ENCODE results near the gene EPOP. TPM values are rescaled to one million over a fixed set of nuclear protein-coding genes. Genes with fewer than 3 reads are reported as not detected.
A peak's percentile ranks its signal among the peaks of the same experiment; 100 is the strongest.

The EPOP gene
- total and polyA plus RNA-seq, 3 experiments from 2014 or later: 0.10 to 50.0 (median 47.0) TPM

DNA sequence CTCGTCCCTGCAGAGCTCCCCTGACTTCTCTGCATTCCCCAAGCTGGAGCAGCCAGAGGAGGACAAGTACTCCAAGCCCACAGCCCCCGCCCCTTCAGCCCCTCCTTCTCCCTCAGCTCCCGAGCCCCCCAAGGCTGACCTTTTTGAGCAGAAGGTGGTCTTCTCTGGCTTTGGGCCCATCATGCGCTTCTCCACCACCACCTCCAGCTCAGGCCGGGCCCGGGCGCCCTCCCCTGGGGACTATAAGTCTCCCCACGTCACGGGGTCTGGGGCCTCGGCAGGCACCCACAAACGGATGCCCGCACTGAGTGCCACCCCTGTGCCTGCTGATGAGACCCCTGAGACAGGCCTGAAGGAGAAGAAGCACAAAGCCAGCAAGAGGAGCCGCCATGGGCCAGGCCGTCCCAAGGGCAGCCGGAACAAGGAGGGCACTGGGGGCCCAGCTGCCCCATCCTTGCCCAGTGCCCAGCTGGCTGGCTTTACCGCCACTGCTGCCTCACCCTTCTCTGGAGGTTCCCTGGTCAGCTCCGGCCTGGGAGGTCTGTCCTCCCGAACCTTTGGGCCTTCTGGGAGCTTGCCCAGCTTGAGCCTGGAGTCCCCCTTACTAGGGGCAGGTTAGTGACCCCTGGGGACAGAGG is 41.7 kb upstream of the EPOP start:
- peaks cover 75% of the 10 kb centered on the region for H3K36me3 ChIP-seq (ENCODE audit: insufficient read depth, low read length)
- CTCF ChIA-PET: interaction anchor here (1.1 to 1.2 kb wide), 2 partner anchors 9 to 18 kb away, joined by 3 read pairs; no protein-coding TSS in a partner anchor
- no peak overlapping the region for H3K27ac ChIP-seq (ENCODE audit: low read depth, low read length)
- peaks cover 10% of the 10 kb centered on the region for H3K4me1 ChIP-seq (ENCODE audit: insufficient read depth, low read length)
- POLR2A ChIA-PET: interaction anchor here (0.6 to 0.9 kb wide), 4 partner anchors 10 to 12 kb away, joined by 3 to 6 read pairs (median 3); partner anchors contain the start of gene MLLT6
- Mint-ChIP-seq H3K27me3 (no peaks in the 10 kb centered on the region), H3K4me1 (peaks cover 16 to 24% (median 20%) of the 10 kb centered on the region in 3 donors), H3K9me3 (no peaks in the 10 kb centered on the region), H3K36me3 (peaks cover 2 to 88% (median 7%) of the 10 kb centered on the region in 3 donors), H3K4me3 (no peak overlapping the region), H3K27ac (peak overlapping the region in 2 of 8 donors; percentile 37 to 90)
- H3K9me3 ChIP-seq (ENCODE audit: low read length): no peaks in the 10 kb centered on the region
- no peak for DNase-seq
- H3K4me3 ChIP-seq (ENCODE audit: low read length): no peak overlapping the region
- no peaks in the 10 kb centered on the region for H3K27me3 ChIP-seq (ENCODE audit: insufficient read depth, low read length, poor library complexity, severe bottlenecking)

DNA sequence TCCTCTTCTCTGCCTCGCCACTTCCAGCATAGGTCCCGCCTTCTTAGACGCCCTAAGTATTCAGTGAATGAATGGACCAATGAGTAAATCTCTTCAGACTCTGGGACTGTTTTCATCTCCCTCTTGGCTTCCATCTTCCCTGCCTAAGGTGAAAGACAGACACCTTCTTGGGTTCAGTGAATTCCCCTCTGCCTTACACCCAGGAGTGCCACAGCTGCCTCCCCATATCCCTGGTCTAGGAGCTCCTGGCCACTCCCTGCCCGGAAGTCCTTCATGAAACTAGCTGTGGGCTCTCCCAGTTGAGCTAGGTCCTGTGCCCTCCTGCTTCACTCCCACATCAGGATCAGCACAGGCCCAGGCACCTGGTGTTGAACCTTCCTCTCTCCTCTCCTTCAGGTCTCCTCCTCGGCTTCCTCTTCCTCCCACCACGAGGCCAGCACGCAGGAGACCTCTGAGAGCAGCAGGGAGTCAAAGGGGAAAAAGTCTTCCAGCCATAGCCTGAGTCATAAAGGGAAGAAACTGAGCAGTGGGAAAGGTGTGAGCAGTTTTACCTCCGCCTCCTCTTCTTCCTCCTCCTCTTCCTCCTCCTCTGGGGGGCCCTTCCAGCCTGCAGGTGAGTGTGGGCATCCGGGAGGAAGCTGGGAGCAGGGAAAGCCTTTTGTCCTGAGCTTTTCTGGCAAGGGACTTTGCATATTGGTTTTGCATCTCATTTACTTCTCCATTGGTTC is 40.6 kb upstream of the EPOP start:
- H3K36me3 ChIP-seq (ENCODE audit: insufficient read depth, low read length): peaks cover 81% of the 10 kb centered on the region
- H3K4me3 Mint-ChIP-seq: no peak overlapping the region
- POLR2A ChIA-PET: interaction anchor here (0.8 to 1.0 kb wide), 2 partner anchors 10 to 12 kb away, joined by 3 read pairs; partner anchors contain the start of gene MLLT6

DNA sequence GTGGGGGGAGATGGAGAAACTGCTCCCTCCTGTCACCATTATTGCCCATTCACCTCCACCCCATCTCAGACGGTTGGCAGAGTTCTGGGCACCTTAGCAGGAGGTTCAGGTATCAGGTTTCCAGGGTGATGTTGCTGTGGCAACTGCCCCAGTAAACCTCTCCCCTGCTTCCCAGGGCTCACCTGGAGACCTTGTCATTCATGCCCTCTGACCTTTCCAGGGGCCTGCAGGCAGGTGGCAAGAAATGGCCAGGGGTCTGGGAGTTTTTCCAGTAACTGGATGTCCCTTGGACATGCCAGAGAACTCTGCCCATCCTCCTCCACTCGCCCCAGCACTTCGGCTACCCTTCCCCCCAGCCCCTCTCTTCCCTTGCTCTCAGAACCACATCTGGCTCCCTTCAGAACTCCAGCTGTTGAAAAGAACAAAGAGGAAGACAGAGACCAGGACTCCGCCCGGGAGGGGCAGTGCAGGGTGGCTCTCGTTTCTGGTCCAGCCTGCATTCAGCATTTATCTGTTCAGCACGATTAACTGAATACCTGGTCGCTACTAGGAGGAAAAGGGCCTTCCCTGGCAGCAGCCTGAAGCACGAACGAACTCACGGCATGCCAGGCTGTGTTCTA is 38.8 kb upstream of the EPOP start:
- H3K9me3 ChIP-seq (ENCODE audit: low read length): no peaks in the 10 kb centered on the region
- H3K4me1 ChIP-seq (ENCODE audit: insufficient read depth, low read length): peaks cover 28% of the 10 kb centered on the region
- Mint-ChIP-seq H3K36me3 (peaks cover under 1 to 94% (median 10%) of the 10 kb centered on the region in 3 donors), H3K4me1 (peaks cover 23 to 39% (median 24%) of the 10 kb centered on the region in 3 donors), H3K4me3 (no peak overlapping the region), H3K9me3 (no peaks in the 10 kb centered on the region), H3K27ac (peak overlapping the region in 2 of 8 donors; percentile 14 to 46), H3K27me3 (no peaks in the 10 kb centered on the region)
- no peak overlapping the region for H3K27ac ChIP-seq (ENCODE audit: low read depth, low read length)
- no peak for DNase-seq
- CTCF ChIA-PET: no interaction called here
- POLR2A ChIA-PET: no interaction called here
- no peak overlapping the region for H3K4me3 ChIP-seq (ENCODE audit: low read length)
- H3K36me3 ChIP-seq (ENCODE audit: insufficient read depth, low read length): peaks cover 91% of the 10 kb centered on the region
- no peaks in the 10 kb centered on the region for H3K27me3 ChIP-seq (ENCODE audit: insufficient read depth, low read length, poor library complexity, severe bottlenecking)

More for the DNA sequence above, 40.6 kb upstream of the EPOP start:
- no peaks in the 10 kb centered on the region for H3K9me3 Mint-ChIP-seq
- Histone ChIP-seq H3K4me1 (ENCODE audit: insufficient read depth, low read length) (peaks cover 18% of the 10 kb centered on the region), H3K27ac (ENCODE audit: low read depth, low read length) (no peak overlapping the region), H3K27me3 (ENCODE audit: insufficient read depth, low read length, poor library complexity, severe bottlenecking) (no peaks in the 10 kb centered on the region), H3K4me3 (ENCODE audit: low read length) (no peak overlapping the region), H3K9me3 (ENCODE audit: low read length) (no peaks in the 10 kb centered on the region)
- H3K27me3 Mint-ChIP-seq: no peaks in the 10 kb centered on the region
- H3K36me3 Mint-ChIP-seq: peaks cover 3 to 88% (median 7%) of the 10 kb centered on the region in 3 donors
- CTCF ChIA-PET: interaction anchor here (1.1 to 1.2 kb wide), 2 partner anchors 8 to 20 kb away, joined by 3 read pairs; no protein-coding TSS in a partner anchor
- H3K27ac Mint-ChIP-seq: peak overlapping the region; percentile 24 to 91 (median 70)
- H3K4me1 Mint-ChIP-seq: peaks cover 15 to 29% (median 15%) of the 10 kb centered on the region in 3 donors
- no peak for DNase-seq

DNA sequence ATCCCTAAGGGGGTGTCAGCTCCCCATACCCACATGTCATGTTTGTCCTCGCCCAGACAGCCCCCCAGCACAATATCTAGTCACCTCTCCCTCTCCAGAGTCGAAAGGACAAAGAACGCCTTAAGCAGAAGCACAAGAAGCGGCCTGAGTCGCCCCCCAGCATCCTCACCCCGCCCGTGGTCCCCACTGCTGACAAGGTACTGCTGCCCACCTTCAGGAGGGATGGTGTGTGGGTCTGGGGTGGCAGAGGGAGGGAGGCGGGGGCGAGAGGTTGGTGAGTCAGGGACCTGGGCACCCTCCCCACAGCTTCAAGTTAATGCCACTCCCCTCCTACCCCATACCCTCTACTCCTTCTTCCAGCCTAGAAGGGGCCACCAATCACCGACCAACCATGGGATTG is 37.8 kb upstream of the EPOP start:
- H3K36me3 Mint-ChIP-seq: peaks cover 0 to 93% (median 14%) of the 10 kb centered on the region in 3 donors

DNA sequence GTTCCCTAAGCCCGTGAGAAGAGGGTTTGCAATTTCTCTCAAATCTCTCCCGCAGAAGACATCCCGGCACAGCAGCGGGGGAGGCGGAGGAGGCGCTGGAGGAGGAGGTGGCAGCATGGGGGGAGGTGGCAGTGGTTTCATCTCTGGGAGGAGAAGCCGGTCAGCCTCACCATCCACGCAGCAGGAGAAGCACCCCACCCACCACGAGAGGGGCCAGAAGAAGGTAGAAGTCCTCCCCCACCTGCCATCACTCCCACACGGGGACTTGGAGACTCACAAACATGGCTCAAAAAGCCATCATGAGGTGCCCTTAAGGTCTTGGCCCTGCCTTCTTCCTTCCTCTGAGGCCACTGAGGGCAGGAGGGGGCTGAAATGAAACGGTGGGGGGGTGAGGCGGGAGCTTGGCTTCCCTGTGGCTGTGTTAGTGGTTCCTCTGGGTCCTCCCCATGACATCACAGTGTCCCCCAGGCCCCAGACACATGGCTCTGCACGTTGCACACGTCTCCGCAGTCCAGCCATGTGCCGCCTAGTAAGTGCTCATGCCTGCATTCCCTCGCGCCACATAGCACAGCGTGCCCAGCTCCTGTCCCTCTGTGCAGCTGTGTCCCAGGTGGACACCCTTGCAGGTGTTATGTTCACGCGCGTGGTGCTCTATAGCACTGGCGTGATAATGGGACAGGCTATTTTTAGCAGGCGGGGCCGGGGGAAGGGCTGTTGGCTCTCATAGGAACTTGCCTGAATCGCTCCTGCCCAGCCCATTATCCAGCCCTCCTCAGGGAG is 37.2 kb upstream of the EPOP start:
- Histone ChIP-seq H3K27ac (ENCODE audit: low read depth, low read length) (no peak overlapping the region), H3K27me3 (ENCODE audit: insufficient read depth, low read length, poor library complexity, severe bottlenecking) (no peaks in the 10 kb centered on the region), H3K9me3 (ENCODE audit: low read length) (no peaks in the 10 kb centered on the region), H3K36me3 (ENCODE audit: insufficient read depth, low read length) (peaks cover 88% of the 10 kb centered on the region), H3K4me3 (ENCODE audit: low read length) (no peak overlapping the region), H3K4me1 (ENCODE audit: insufficient read depth, low read length) (peaks cover 39% of the 10 kb centered on the region)
- H3K27ac Mint-ChIP-seq: peak overlapping the region in 4 of 8 donors; percentile 38 to 60 (median 50)
- DNase-seq: no peak
- H3K4me1 Mint-ChIP-seq: peaks cover 36 to 52% (median 37%) of the 10 kb centered on the region in 3 donors
- ChIA-PET POLR2A (no interaction called here), CTCF (interaction anchor here (1.2 to 3.1 kb wide), 2 partner anchors 17 to 23 kb away, joined by 3 to 13 read pairs; no protein-coding TSS in a partner anchor)
- no peaks in the 10 kb centered on the region for H3K27me3 Mint-ChIP-seq
- no peak overlapping the region for H3K4me3 Mint-ChIP-seq
- H3K9me3 Mint-ChIP-seq: no peaks in the 10 kb centered on the region
- peaks cover 0 to 93% (median 14%) of the 10 kb centered on the region in 3 donors for H3K36me3 Mint-ChIP-seq

More for the DNA sequence above, 37.8 kb upstream of the EPOP start:
- Histone ChIP-seq H3K27ac (ENCODE audit: low read depth, low read length) (no peak overlapping the region), H3K4me3 (ENCODE audit: low read length) (no peak overlapping the region), H3K4me1 (ENCODE audit: insufficient read depth, low read length) (peaks cover 33% of the 10 kb centered on the region), H3K27me3 (ENCODE audit: insufficient read depth, low read length, poor library complexity, severe bottlenecking) (no peaks in the 10 kb centered on the region), H3K9me3 (ENCODE audit: low read length) (no peaks in the 10 kb centered on the region), H3K36me3 (ENCODE audit: insufficient read depth, low read length) (peaks cover 90% of the 10 kb centered on the region)
- Mint-ChIP-seq H3K4me3 (no peak overlapping the region), H3K4me1 (peaks cover 31 to 47% (median 31%) of the 10 kb centered on the region in 3 donors), H3K27me3 (no peaks in the 10 kb centered on the region), H3K27ac (peak overlapping the region in 4 of 8 donors; percentile 38 to 77 (median 56)), H3K9me3 (no peaks in the 10 kb centered on the region)
- POLR2A ChIA-PET: no interaction called here
- DNase-seq: no peak
- CTCF ChIA-PET: interaction anchor here (1.2 to 3.1 kb wide), 2 partner anchors 16 to 22 kb away, joined by 3 to 13 read pairs; no protein-coding TSS in a partner anchor

DNA sequence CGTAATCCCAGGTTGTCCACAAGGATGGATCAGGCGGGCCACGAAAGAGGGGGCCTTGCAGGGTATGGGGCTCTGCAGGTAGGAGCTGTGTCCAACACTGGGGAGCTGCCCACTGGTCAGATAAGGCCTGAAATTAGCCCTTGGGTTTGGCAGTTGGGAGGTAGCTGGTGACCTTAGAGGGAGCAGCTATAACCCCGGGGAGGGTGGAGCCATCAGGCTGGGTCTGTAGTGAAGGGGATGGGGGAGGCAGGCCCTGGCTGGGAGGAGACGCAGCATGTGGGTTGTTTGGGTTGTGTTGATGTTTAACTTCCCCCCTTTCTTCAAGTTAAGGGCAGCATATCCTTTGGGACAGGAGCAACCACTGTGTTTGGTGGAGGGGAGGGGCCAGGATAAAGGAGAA is 36.2 kb upstream of the EPOP start:
- ChIA-PET CTCF (interaction anchor here (1.9 to 3.1 kb wide), 2 partner anchors 8 to 24 kb away, joined by 5 to 13 read pairs; no protein-coding TSS in a partner anchor), POLR2A (interaction anchor here (0.5 to 1.0 kb wide), 3 partner anchors 18 to 489 kb away, joined by 3 to 4 read pairs (median 3); no protein-coding TSS in a partner anchor)
- Histone ChIP-seq H3K4me3 (ENCODE audit: low read length) (no peak overlapping the region), H3K27ac (ENCODE audit: low read depth, low read length) (no peak overlapping the region), H3K9me3 (ENCODE audit: low read length) (no peaks in the 10 kb centered on the region), H3K4me1 (ENCODE audit: insufficient read depth, low read length) (peaks cover 42% of the 10 kb centered on the region), H3K27me3 (ENCODE audit: insufficient read depth, low read length, poor library complexity, severe bottlenecking) (no peaks in the 10 kb centered on the region), H3K36me3 (ENCODE audit: insufficient read depth, low read length) (peaks cover 79% of the 10 kb centered on the region)
- DNase-seq: no peak
- Mint-ChIP-seq H3K4me3 (peak overlapping the region in 1 of 7 donors; percentile 15), H3K36me3 (peaks cover 0 to 91% (median 12%) of the 10 kb centered on the region in 3 donors), H3K9me3 (no peaks in the 10 kb centered on the region), H3K27me3 (no peaks in the 10 kb centered on the region), H3K27ac (peak overlapping the region in 6 of 8 donors; percentile 14 to 70 (median 52)), H3K4me1 (peaks cover 35 to 56% (median 41%) of the 10 kb centered on the region in 3 donors)

DNA sequence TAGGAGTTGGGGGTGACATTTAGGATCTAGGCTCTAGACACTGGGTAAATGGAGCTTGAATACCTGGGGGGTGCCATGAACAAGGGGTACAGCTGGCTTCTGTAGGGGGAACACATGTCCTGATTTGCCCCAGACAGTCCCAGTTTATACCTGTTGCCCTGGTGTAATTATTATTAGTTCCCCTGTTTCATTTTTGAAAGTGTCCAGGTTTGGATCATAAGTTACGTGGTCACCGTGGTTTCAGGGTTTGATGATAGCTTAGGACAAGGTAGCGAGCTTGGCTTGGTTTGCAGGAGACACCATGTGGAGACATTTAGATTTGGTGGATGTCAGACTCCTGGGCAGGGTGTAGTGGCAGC is 35.8 kb upstream of the EPOP start:
- DNase-seq: no peak
- H3K4me1 ChIP-seq (ENCODE audit: insufficient read depth, low read length): peaks cover 42% of the 10 kb centered on the region
- H3K9me3 ChIP-seq (ENCODE audit: low read length): no peaks in the 10 kb centered on the region
- no peak overlapping the region for H3K4me3 ChIP-seq (ENCODE audit: low read length)
- H3K27ac ChIP-seq (ENCODE audit: low read depth, low read length): no peak overlapping the region
- peaks cover 75% of the 10 kb centered on the region for H3K36me3 ChIP-seq (ENCODE audit: insufficient read depth, low read length)
- CTCF ChIA-PET: interaction anchor here (1.9 to 3.1 kb wide), 2 partner anchors 8 to 24 kb away, joined by 5 to 13 read pairs; no protein-coding TSS in a partner anchor
- peak overlapping the region; percentile 24 to 88 (median 65) for H3K27ac Mint-ChIP-seq
- no peaks in the 10 kb centered on the region for H3K27me3 ChIP-seq (ENCODE audit: insufficient read depth, low read length, poor library complexity, severe bottlenecking)
- no peak overlapping the region for H3K4me3 Mint-ChIP-seq
- H3K27me3 Mint-ChIP-seq: no peaks in the 10 kb centered on the region
- no peaks in the 10 kb centered on the region for H3K9me3 Mint-ChIP-seq
- peaks cover 35 to 52% (median 40%) of the 10 kb centered on the region in 3 donors for H3K4me1 Mint-ChIP-seq
- POLR2A ChIA-PET: interaction anchor here (0.6 to 1.0 kb wide), 2 partner anchors 18 to 489 kb away, joined by 3 to 4 read pairs; no protein-coding TSS in a partner anchor
- peaks cover 0 to 90% (median 12%) of the 10 kb centered on the region in 3 donors for H3K36me3 Mint-ChIP-seq

Measured in CD8-positive, alpha-beta memory T cell (primary cell).